ENCODE results near the gene POLR1F. TPM values are rescaled to one million over a fixed set of nuclear protein-coding genes. Genes with fewer than 3 reads are reported as not detected.
A peak's percentile ranks its signal among the peaks of the same experiment; 100 is the strongest.
"Not testable (repeated sequence)": the region's sequence is repeated elsewhere in the genome, so short reads cannot be mapped to it uniquely, and the experiment has no call there.

Gene POLR1F
- total RNA-seq, 1 experiment from 2014 or later, result 21.6 TPM

DNA sequence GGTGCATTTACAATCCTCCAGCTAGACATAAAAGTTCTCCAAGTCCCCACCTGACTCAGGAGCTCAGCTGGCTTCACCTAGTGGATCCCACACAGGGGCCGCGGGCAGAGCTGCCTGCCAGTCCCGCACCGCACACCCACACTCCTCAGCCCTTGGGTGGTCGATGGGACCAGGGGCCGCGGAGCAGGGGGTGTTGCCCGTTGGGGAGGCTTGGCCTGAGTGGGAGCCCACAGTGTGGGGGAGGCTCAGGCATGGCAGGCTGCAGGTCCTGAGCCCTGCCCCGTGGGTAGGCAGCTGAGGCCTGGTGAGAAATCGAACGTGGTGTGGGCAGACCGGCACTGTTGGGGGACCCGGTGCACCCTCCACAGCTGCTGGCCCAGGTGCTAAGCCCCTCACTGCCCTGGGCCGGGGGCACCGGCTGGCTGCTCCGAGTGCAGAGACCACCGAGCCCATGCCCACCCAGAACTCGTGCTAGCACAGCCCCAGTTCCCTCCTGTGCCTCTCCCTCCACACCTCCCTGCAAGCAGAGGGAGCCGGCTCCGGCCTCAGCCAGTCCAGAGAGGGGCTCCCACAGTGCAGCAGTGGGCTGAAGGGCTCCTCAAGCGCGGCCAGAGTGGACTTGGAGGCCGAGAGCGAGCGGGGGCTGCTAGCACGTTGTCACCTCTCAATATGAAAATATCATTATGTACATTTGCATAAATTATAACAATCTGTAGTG lies 16.6 kb downstream of the POLR1F start:
- no peak overlapping the region for H3K27ac Mint-ChIP-seq (ENCODE audit: unreplicated experiment)
- POLR2A ChIA-PET, result no interaction called here
- no peak overlapping the region for H3K4me3 Mint-ChIP-seq (ENCODE audit: unreplicated experiment)
- Histone ChIP-seq H3K27me3 (replicated peaks; ENCODE audit: control insufficient read depth, insufficient read depth, low read length) (no peaks in the 10 kb centered on the region), H3K9me3 (no peaks in the 10 kb centered on the region), H3K36me3 (ENCODE audit: control insufficient read depth, insufficient read depth, low read length) (no peaks in the 10 kb centered on the region), H3K4me3 (ENCODE audit: low read depth, low read length) (no peak overlapping the region), H3K4me1 (no peaks in the 10 kb centered on the region)
- no peaks in the 10 kb centered on the region for H3K9me3 Mint-ChIP-seq (ENCODE audit: unreplicated experiment)
- CTCF ChIA-PET, result no interaction called here
- DNase-seq, result no peak
- H3K27me3 Mint-ChIP-seq (ENCODE audit: insufficient read depth, unreplicated experiment), result no peaks in the 10 kb centered on the region
- no peaks in the 10 kb centered on the region for H3K4me1 Mint-ChIP-seq (ENCODE audit: low read depth, unreplicated experiment)
- BruUV-seq (replicated peaks), result no TSS peak
- peaks cover 2% of the 10 kb centered on the region for H3K36me3 Mint-ChIP-seq (ENCODE audit: insufficient read depth, unreplicated experiment)
- TF ChIP-seq CTCF (IDR thresholded peaks at IDR 0.05; ENCODE audit: insufficient read depth in 1 of 2, low read depth in 1 of 2, low read length in 1 of 2, severe bottlenecking in 1 of 2, unreplicated experiment in 1 of 2), result no peak
- intact Hi-C loops (cut with micrococcal nuclease; ENCODE audit: unreplicated experiment), result no loop called here

DNA sequence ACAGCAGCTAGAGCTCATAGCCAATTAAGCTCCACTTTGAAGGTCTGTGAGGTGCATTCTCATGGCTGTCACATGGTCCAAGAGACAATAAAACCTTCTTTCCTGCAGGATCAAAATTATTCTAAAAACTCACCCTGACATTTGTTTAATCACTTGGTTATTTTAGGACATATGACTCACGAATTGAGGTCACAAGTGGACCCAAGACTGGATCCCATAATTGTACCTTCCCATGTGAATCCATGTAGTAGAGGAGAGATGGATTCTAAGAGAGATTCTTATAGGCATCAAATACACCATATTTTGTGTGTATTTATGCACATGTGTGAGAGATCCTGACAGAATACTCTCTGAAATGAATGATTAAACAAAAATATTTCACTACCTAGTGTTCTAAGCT lies 18.1 kb downstream of the POLR1F start:
- H3K27ac Mint-ChIP-seq (ENCODE audit: unreplicated experiment), result no peak overlapping the region

DNA sequence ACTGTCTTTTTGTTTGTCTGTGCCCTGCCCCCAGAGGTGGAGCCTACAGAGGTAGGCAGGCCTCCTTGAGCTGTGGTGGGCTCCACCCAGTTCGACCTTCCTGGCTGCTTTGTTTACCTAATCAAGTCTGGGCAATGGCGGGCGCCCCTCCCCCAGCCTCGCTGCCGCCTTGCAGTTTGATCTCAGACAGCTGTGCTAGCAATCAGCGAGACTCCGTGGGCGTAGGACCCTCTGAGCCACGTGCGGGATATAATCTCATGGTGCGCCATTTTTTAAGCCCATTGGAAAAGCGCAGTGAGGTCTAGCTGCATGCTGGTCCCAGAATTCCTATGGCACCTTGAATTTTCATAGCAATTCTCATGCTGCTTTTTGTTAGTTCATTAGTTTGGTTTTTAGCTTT lies 19.7 kb downstream of the POLR1F start:
- peak overlapping the region; percentile 14; the same call in 1 of the 2 replicates for H3K4me3 ChIP-seq (ENCODE audit: low read depth, low read length)
- POLR2A ChIA-PET, result not testable (repeated sequence)

More for the DNA sequence above, 18.1 kb downstream of the POLR1F start:
- Mint-ChIP-seq H3K4me3 (ENCODE audit: unreplicated experiment) (no peak overlapping the region), H3K27me3 (ENCODE audit: insufficient read depth, unreplicated experiment) (no peaks in the 10 kb centered on the region), H3K4me1 (ENCODE audit: low read depth, unreplicated experiment) (no peaks in the 10 kb centered on the region), H3K36me3 (ENCODE audit: insufficient read depth, unreplicated experiment) (no peaks in the 10 kb centered on the region), H3K9me3 (ENCODE audit: unreplicated experiment) (no peaks in the 10 kb centered on the region)
- H3K4me1 ChIP-seq, result no peaks in the 10 kb centered on the region
- ChIA-PET POLR2A (no interaction called here), CTCF (no interaction called here)
- BruUV-seq (replicated peaks), result no TSS peak
- H3K4me3 ChIP-seq (ENCODE audit: low read depth, low read length), result no peak overlapping the region
- no peaks in the 10 kb centered on the region for H3K9me3 ChIP-seq
- H3K27me3 ChIP-seq (replicated peaks; ENCODE audit: control insufficient read depth, insufficient read depth, low read length), result no peaks in the 10 kb centered on the region
- TF ChIP-seq CTCF (IDR thresholded peaks at IDR 0.05; ENCODE audit: insufficient read depth in 1 of 2, low read depth in 1 of 2, low read length in 1 of 2, severe bottlenecking in 1 of 2, unreplicated experiment in 1 of 2), result no peak
- intact Hi-C loops (cut with micrococcal nuclease; ENCODE audit: unreplicated experiment), result no loop called here
- no peak for DNase-seq
- no peaks in the 10 kb centered on the region for H3K36me3 ChIP-seq (ENCODE audit: control insufficient read depth, insufficient read depth, low read length)

More for the DNA sequence above, 19.7 kb downstream of the POLR1F start:
- H3K9me3 ChIP-seq; H3K4me1 Mint-ChIP-seq (ENCODE audit: low read depth, unreplicated experiment); H3K27me3 Mint-ChIP-seq (ENCODE audit: insufficient read depth, unreplicated experiment); H3K36me3 ChIP-seq (ENCODE audit: control insufficient read depth, insufficient read depth, low read length); CTCF ChIA-PET; H3K27ac Mint-ChIP-seq (ENCODE audit: unreplicated experiment); H3K9me3 Mint-ChIP-seq (ENCODE audit: unreplicated experiment); H3K4me1 ChIP-seq; H3K27me3 ChIP-seq (replicated peaks; ENCODE audit: control insufficient read depth, insufficient read depth, low read length); H3K36me3 Mint-ChIP-seq (ENCODE audit: insufficient read depth, unreplicated experiment); intact Hi-C loops (cut with micrococcal nuclease; ENCODE audit: unreplicated experiment); BruUV-seq (replicated peaks): not testable (repeated sequence)
- peak overlapping the region; percentile 29 for H3K4me3 Mint-ChIP-seq (ENCODE audit: unreplicated experiment)
- peak in 1 of 2 experiments; percentile 30 for DNase-seq

All from Caco-2 (cell line).